ENCODE measurements around the gene ANO10.

DNA sequence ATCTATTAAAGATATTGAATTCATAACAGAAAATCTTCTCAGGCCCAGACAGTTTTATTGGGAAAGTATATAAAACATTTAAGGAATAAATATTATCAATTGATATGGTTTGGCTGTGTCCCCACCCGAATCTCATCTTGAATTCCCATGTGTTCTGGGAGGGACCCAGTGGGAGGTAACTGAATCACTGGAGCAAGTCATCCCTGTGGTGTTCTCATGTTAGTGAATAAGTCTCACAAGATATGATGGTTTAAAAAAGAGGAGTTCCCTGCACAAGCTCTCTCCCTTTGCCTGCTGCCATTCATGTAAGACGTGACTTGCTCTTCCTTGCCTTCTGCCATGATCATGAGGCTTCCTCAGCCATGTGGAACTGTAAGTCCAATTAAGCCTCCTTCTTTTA lies 160.5 kb downstream of the ANO10 start:
- TF ChIP-seq EZH2 (IDR thresholded peaks at IDR 0.05; ENCODE audit: borderline replicate concordance, low read length): no peak
- TF ChIP-seq, protein P1, sequence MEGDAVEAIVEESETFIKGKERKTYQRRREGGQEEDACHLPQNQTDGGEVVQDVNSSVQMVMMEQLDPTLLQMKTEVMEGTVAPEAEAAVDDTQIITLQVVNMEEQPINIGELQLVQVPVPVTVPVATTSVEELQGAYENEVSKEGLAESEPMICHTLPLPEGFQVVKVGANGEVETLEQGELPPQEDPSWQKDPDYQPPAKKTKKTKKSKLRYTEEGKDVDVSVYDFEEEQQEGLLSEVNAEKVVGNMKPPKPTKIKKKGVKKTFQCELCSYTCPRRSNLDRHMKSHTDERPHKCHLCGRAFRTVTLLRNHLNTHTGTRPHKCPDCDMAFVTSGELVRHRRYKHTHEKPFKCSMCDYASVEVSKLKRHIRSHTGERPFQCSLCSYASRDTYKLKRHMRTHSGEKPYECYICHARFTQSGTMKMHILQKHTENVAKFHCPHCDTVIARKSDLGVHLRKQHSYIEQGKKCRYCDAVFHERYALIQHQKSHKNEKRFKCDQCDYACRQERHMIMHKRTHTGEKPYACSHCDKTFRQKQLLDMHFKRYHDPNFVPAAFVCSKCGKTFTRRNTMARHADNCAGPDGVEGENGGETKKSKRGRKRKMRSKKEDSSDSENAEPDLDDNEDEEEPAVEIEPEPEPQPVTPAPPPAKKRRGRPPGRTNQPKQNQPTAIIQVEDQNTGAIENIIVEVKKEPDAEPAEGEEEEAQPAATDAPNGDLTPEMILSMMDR (conservative IDR thresholded peaks at IDR 0.05 in 1 of 2, IDR thresholded peaks at IDR 0.05 in 1 of 2; ENCODE audit: extremely low read depth in 1 of 2, insufficient read depth in 1 of 2, low read depth in 1 of 2, low read length in 2 of 2): no peak
